HG02970 (cell line): ENCODE measurements around the gene CCDC57.

Experiments
- ATAC-seq: cut with Tn5 transposase; IDR thresholded peaks from one replicate; pipeline ENCODE4 v1.9.1; 2021; ENCODE audit warnings: mild to moderate bottlenecking, moderate library complexity, moderate number of reproducible peaks; ENCODE audit not compliant: unreplicated experiment, low FRiP score

CCDC57 gene

GRCh38 chr17:82114447-82114846, 98.2 kb downstream of the CCDC57 start:
- no peak for ATAC-seq

DNA sequence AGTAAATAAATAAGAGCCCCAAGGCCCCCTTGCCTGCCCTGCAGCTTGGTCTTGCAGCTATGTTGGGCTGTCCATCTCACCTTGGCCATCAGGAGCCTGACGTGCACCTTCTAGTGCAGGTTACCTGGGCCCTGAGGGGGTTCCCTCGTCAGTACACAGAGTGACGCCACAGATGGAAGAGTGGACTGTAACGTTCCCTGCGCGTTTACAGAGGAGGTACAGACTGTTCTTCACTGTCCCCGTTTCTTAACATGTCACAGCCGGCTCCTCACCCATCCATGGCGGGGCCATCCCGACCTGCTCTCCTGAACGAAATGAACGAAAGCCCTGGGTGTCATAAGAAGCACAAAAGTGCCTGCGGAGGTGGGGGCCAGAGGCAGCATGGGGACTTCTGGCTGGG, 98.7 kb downstream of the CCDC57 start:
- ATAC-seq = no peak

DNA sequence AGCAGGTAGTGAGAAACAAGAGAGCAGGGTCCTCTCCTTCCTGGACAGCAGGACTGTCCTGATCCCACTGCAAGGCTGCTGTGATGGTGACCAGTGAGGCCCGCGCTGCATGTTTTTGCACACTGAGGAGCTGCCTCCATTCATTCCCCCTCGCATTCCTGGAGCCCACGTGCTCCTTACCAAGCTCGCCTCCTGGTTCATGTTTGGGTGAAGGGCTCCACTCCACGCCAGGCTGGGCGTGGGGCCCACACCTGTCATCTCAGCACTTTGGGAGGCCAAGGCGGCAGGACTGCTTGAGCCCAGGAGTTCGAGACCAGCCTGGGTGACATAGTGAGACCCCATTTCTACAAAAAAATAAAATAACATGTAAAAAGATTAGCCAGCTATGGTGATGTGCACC, 99.2 kb downstream of the CCDC57 start:
- no peak for ATAC-seq

GRCh38 chr17:82112914-82113311, 99.7 kb downstream of the CCDC57 start:
- ATAC-seq = no peak

GRCh38 chr17:82112181-82112913, 100.3 kb downstream of the CCDC57 start:
- ATAC-seq = no peak

DNA sequence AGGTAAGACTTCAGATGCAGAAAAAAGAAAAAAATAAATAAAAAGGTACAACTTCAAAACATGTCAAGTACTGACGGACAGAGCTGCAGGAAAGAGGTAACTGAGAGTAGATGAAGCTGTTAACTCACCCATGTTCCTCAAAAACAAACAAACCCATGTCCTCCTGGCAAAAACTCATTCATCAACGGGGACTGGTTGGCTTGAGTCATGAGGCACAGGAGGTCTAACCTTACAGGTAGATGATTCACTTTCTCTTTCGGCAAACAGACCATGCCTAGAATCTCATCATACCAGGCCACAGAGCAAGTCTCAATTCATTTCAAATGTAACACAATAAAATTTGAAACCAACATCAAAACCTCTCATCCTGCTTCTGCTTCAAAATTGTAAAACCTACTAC, 102.3 kb downstream of the CCDC57 start:
- no peak for ATAC-seq

DNA sequence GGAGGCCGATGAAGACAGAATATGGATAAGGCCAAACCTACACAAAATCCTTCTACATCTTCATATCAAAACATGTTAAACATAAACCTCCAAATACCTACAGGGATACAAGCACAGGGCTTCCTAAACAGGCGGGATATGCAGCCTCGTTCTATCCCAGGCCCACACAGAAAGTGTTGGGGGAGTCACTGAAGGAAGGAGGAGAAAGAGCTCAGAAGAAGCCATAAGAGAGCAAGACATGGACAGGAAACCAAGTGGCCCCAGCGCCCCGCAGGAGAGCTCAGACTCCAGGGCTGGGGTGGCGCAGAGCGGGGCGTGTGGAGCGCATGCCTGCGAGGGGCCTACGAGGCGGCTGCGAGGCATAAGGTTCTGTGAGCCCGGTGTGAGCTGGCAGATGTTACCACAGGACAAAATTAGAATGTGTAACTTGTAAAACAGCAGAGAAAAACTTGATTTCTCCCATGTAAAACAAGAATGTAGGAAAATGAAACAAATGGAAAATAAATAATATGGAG, 103.6 kb downstream of the CCDC57 start:
- no peak for ATAC-seq

DNA sequence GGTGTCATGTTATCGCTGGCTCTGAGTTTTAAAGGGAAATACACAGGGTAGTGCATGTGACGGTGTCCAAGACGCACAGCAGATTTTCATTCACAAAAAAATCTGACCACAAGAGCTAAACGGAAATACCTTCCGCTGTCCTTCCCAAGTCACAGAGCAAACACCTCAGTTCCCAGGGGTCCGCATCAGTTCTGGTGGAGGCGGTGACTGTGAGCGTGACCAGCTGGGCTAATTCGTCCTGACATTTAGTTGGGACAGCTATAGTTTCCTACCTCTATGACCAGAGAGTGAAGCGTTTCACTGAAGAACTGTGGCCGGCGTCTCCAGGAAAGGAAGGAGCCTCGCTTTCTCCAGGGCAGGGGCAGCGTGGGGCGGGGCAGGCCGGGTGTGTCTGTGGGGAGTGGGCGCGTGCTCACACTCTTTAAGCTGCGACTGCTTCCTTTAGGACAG, 104.1 kb downstream of the CCDC57 start:
- no peak for ATAC-seq

- no peak for ATAC-seq
These were observed 104.6 kb downstream of the CCDC57 start for GRCh38 chr17:82108038-82108437.

GRCh38 chr17:82107341-82107860, 105.2 kb downstream of the CCDC57 start:
- no peak for ATAC-seq

GRCh38 chr17:82106688-82107305, 105.8 kb downstream of the CCDC57 start:
- ATAC-seq = no peak

GRCh38 chr17:82105882-82106687, 106.6 kb downstream of the CCDC57 start:
- no peak for ATAC-seq

- no peak for ATAC-seq
These were observed 107.2 kb downstream of the CCDC57 start for GRCh38 chr17:82105417-82105881.

DNA sequence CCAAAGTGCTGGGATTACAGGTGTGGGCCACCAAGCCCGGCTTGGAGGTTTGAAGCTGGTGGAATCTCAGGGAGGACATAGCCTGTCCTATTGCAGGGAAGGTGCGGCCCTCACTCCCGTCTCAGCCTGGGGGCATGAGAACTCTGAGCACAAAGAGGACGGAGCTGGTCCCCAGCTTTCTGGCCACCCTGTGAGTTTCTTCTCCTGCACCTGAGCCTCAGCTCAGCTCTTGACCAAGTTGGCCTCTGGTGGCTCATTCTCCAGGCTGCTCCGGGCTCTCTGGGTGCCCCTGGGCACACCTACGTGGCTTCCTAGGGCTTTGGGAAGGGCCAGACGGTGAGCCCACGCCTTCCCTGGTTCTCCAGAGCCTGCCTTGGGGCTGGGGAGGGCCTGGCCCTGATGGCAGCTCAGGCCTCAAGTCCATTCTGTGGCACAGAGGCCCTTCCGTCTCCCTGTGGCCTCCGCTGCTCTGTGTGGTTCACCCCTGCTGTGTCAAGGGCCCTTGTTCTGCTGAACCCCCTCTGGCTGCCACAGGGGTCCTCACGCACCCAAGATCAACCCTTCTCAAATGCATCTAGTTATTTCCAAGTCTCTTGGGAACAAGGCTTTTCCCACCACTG, 107.7 kb downstream of the CCDC57 start:
- no peak for ATAC-seq

DNA sequence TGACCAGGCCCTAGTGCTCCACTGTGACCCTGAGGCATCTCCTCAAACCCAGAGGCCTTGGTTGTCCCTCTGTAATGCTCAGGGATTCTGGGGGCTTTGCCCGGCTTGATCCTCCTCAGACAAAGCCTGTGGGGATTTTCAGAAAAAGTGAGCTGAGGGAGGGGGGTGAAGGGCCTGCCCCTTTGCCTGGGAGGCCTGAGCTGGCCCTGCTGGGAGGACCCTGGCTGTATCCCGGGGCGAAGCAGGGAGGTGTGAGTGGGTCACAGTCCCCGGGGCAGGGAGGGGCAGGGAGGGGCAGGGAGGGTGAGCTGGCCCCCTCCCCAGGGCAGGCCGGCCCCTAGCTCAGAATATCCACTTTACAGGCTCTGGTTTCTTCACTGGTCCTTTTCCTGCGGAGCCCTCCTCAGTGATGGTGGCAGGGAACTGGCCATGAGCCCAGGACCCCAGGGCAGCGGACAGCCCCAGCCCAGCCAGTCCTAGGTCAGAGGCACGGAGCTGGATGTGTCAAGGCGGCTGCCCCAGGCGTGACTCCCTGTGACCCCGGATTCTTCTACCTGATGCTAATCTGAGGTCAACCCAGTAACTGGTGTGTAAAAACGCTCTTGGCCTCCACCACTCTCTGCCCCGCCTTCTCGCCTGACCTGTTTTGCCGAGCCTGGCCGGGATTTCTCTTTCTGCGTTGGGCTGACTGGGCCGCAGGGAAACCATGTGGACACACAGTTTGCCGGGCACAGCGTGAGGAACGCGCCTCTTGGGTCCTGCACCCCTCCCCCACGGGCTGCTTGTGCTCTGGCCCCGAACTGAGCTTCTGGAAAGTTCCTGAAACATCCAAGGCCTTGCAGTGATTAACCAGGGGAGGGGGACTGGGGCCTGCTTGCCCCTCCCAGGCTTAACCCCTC, 108.8 kb downstream of the CCDC57 start:
- no peak for ATAC-seq

GRCh38 chr17:82101767-82102679, 110.6 kb downstream of the CCDC57 start:
- no peak for ATAC-seq

GRCh38 chr17:82101301-82101715, 111.3 kb downstream of the CCDC57 start:
- no peak for ATAC-seq
